ENCODE results near the gene CYP11A1.
A peak's percentile ranks its signal among the peaks of the same experiment; 100 is the strongest.

CYP11A1 gene

GRCh38 chr15:74322558-74323180, 44.8 kb downstream of the CYP11A1 start:
- peak; percentile 24 for DNase-seq (ENCODE audit: low spot score)

- DNase-seq (ENCODE audit: low spot score), result peak; percentile 25
Measured at GRCh38 chr15:74320352-74321247, 46.8 kb downstream of the CYP11A1 start.

GRCh38 chr15:74319596-74320351, 47.7 kb downstream of the CYP11A1 start:
- no peak for DNase-seq (ENCODE audit: low spot score)

DNA sequence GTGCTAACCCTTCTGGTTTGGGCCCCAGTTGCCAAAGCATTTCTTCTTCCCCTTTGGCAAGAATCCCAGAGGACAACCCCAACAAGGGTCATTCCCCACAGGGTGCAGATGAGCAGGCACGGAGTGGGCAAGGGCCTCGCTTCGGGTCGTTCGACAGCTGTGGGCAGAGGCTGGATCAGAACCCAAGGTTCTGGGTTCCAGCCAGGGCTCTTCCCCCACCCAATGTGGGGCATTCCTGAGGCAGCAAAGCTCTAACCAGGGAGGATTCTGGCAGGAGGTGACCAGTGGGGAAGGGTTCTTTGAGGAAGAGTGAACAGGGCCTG, 48.3 kb downstream of the CYP11A1 start:
- no peak for DNase-seq (ENCODE audit: low spot score)

GRCh38 chr15:74318376-74319137, 48.9 kb downstream of the CYP11A1 start:
- DNase-seq (ENCODE audit: low spot score), result no peak

GRCh38 chr15:74317820-74318375, 49.5 kb downstream of the CYP11A1 start:
- no peak for DNase-seq (ENCODE audit: low spot score)

DNA sequence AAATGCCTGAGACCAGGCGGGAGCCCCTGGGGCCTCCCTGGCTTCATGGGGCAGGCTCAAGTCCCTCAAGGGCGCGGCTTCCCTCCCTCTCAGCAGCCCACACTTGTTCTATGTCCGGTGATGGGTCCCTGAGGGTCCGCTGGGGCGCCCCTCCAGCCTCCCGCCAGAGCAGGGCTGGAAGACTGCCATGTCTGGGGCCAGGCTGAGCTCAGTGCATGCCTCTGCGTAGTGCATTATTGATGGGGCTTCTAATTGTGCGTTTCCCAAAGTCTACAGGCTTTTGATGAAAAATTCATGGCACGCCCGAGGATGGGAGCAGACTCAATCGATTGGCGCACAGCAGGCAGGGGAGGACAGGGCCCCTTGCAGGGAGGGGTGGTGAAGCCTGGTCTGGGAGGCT, 51.3 kb downstream of the CYP11A1 start:
- no peak for DNase-seq (ENCODE audit: low spot score)

- no peak for DNase-seq (ENCODE audit: low spot score)
Measured at GRCh38 chr15:74315626-74316025, 51.8 kb downstream of the CYP11A1 start.

GRCh38 chr15:74314795-74315438, 52.5 kb downstream of the CYP11A1 start:
- DNase-seq (ENCODE audit: low spot score), result no peak

DNA sequence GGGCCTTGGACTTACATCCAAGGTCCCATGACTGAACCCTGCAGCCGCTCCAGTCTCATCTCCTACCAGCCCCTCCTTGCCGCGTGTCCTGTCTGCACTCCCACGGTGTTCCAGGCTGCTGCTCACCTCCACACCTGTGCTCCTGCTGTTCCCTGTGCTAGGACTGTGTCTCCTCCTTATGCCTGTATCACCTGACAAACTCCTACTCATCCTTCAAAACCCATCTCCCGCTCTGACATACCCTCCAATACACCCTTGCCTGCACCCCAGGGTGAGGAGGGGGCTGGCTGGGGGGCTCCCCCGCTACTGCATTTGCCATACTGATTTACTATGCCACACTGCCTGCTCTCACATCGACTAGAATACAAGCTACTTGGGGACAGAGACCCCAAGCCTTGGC, 53.6 kb downstream of the CYP11A1 start:
- DNase-seq (ENCODE audit: low spot score), result no peak

DNA sequence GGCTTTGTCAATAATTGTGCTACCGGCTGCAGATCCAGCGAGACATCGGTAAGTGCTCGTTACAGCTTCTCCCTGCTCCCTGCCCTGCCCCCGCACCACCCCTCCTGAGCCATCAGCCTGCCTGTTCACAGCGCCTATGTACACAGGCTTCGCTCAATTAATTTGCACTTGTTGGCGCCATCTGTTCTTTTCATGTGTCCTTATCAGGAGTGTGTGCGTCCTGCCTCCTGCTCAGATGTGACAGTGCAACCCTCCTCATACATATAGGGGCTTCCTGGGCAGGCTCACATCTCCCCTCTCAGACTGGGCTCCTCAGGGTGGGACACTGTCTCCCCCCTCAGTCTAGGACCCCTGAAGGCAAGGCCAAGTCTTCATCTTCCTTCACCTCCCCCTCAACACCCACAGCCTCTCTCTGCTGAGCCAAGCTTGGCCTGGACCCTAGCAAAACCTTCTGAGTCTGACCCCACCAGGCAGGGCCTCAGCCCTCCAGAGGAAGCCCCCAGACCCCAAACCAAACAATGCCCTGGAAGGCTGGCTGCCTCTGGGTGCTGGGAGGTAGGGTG, 54.9 kb downstream of the CYP11A1 start:
- DNase-seq (ENCODE audit: low spot score), result no peak

GRCh38 chr15:74311734-74312444, 55.6 kb downstream of the CYP11A1 start:
- DNase-seq (ENCODE audit: low spot score), result no peak

DNA sequence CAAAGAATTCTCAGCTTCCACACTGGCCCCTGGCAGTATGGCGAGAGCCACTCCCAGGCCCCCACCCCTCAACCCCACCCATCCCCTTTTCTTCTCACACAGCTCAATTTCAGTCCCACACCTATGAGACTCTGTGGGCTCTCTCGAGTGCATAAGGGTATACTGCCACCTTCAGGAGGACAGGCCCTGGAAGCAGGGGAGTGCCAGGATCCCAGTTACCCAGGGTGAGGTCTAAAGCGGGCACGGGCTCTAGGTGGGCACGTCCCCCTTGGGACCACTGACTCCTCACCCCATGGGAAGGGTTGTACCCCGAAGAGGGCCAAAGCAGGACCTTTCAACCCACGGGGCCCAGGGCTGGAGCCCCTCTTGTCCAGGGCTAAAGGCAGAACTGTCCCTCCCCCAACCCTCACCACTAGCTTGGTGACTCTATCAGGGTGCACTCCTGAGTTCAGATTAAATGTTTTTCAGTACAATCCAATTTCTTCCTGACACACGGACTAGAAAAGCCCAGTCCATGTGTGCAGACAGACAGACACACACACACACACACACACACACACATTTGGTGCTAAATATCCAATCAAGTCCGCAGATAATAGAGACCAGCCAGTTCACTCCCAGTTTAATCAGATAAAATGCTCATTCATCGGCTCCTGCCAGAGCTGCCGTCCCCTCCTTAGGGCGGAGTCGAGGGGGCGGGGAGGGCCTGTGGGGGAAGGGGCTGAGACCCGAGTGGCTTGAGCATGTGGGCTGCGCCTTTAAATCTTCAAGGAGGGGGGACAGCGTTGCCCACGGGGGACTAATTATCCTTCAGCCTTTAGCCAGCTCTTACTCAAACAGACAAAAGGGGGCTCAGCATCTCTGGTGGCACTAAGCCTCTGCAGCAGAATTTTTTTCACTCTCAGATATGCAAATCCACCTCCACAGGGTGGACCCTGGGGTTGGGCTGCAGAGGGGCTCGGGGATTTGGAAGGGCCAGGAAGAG, 59.3 kb downstream of the CYP11A1 start:
- DNase-seq (ENCODE audit: low spot score), result peak; percentile 49

DNA sequence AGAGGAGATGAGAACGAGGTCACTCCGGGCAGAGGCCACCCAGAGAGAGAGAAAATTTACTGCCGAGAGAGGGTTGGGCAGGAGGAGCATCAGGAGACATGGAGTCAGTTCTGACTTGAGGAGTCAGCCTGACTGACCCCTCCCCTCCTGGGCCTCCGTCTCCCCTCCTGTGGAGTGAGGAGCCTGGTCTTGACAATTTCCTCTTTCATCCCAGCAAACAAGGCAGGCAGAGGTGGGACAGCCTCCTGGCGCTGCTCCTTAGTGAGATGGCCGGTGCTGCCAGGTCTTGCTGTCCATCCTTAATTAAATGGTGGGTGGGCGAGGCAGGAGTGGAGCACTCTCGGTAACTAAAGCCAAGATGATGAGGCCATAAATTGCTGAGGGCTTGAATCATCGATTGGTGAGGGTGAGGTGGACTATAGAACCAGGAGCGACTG, 60.6 kb downstream of the CYP11A1 start:
- DNase-seq (ENCODE audit: low spot score), result no peak

- DNase-seq (ENCODE audit: low spot score), result no peak
Measured at GRCh38 chr15:74305687-74306086, 61.8 kb downstream of the CYP11A1 start.

GRCh38 chr15:74304431-74304830, 63.0 kb downstream of the CYP11A1 start:
- DNase-seq (ENCODE audit: low spot score), result no peak

- no peak for DNase-seq (ENCODE audit: low spot score)
Measured at GRCh38 chr15:74303741-74304309, 63.6 kb downstream of the CYP11A1 start.

GRCh38 chr15:74302821-74303359, 64.6 kb downstream of the CYP11A1 start:
- DNase-seq (ENCODE audit: low spot score), result no peak

Data from pons (tissue), 1 donor.